ENCODE data around the gene CACNA1C.

The CACNA1C gene

DNA sequence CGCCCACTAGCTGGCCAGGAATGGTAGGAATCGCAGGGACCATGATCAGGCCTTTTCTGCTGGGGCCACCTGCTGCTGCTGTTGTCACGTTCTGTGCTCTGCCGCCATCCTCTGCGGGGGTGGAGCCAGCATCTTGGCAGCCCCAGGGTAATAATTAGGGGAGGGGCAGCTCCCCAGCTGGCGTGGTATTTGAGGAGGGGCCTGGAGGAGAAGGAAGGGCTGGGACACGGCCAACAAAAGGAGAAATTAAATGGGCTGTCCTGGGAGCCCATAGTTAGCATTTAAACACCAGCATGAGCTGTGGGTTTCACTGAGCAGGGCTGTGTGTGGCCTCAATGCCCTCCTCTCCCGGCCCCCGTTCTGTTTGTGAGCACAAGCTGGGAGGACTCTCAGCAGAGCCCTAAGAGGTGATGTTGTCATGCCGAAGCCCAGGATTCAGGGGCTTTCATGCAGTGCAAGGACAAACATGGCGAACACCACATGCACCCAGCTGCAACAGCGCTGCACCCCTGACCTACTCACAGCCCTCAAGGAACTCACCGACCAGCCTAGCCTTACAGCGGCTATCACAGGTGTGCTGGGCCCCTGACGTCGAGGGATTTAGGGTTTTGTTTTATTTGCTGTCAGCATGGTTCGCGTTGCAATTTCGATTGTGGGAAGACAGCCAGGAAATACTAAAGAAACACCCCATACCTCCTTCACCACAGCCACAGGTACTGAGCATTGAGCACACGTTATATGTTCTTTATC lies 324.3 kb downstream of the CACNA1C start:
- no peak for DNase-seq

DNA sequence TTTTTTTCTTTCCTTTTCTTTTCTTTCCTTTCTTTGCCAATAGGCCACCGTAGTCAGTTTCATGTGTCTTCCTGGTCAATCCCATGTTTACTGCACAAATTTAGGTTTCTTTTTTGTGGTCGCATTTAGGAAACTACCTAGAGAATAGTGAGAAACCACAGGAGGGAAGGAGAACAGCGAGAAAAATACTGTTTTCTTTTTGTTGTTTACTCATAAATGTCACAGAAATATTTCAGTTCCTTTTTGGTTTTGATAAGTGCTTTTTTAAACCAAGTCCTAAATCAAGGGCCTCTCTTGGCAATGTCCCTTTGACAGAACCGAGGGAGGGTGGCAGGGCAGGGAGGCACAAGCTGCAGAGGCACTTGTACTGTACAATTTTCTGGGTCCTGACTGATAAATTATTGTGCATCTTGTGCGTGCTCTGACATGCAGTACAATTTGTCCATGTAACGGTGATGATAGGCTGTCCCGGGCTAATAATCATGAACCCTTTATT lies 326.1 kb downstream of the CACNA1C start:
- no peak for DNase-seq

DNA sequence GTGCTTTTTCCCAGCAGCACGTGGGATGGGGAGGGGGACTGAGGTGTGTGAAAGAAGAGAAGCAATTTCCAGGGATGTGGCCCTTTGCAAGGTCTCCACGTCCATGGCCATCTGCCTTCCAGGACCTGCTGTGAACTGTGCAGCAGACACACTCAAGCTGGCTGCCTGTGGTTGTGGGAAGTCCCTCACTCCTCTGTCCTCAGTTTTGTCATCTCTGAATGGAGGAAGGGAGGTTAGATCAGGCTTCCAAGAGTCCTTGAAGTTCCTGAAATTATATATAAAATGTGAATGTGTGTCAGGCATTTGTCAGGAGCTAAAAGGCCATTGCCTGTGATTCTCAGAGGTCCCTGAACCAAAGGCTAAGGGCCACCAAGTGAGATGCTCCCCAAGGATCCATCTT lies 328.2 kb downstream of the CACNA1C start:
- peak; percentile 56 for DNase-seq

DNA sequence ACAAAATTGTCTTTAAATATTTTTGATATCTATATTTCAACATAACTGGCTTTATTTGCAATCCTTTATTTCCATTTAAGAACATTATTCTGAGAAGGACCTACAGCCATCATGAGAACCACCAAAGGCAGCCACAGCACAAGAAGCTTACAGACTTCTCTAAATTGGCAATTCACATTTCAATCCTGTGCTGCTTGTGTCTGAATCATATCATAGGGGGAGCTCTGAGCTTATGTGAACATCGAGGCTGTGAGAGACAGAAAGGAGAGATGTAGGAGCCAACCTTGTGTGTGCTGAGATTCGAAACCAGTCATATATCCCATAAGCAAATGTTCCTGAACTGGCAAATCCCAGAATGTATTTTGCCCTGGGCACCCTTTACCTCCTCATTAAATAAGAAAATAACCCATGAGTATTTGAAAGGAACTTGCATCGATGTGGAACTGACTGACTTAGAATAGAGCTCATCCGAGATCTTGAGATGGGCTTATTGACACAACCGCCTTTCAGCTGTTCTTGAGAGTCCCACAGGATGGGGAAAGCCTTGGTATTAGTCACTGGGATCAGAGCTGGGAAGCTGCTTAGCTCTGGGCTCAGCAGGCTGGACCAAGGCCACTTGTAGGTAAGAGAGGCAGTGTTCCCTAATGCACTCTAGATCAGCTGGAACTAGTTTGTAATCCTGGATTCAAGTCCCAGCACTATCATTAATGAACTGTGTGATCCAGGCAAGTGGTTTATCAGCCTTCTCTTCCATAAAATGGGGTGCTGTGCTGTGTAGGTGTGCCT lies 329.8 kb downstream of the CACNA1C start:
- no peak for DNase-seq

DNA sequence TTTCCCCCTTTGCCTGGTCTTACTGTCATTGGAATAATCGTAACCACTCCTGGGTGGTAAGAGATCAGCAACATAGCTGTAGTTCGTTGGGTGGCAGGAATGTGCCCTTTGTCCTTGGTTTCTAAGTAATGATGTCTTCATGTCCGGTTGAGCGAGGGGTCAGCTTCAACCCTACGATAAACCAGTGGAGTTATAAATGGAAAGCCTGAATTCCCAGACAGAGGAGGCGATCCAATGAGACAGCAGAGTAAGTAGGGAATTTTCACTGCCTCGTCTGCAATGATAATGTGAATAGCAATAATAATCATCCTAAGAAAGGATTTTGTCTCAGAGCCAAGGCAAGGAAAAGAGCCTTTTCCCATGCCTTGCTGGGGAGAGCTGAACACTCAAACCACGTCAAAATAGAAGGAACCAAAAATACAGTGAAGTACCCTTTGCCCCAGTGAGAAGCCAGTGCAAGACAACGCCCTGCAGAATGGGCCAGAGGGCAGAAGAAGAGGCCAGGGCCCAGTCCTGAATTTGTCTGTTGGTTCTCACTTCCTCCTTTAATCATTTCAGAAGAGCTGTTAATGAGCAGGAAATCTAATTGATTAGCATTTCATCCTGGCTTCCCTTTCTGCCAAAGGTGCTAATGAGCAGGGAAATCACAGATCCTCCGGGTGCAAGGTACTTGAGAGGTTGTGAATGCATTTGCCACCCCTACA lies 330.7 kb downstream of the CACNA1C start:
- no peak for DNase-seq

DNA sequence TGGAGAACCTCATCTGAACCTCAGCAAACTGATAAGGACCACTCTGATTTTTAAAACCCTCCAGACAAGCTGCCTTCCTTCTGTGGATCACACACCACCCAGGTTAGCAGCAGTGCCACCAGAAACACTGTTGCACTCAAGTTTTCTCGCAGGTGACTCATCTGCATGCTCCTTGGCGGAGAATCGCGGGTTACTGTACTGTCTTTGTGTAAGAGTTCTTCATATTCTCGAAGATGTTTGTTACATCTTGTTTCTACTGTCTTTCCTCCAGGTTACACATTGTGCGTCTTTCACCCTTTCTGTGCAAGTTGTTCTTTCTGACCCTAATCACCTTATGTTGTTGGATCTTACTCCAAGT lies 331.2 kb downstream of the CACNA1C start:
- DNase-seq = no peak

DNA sequence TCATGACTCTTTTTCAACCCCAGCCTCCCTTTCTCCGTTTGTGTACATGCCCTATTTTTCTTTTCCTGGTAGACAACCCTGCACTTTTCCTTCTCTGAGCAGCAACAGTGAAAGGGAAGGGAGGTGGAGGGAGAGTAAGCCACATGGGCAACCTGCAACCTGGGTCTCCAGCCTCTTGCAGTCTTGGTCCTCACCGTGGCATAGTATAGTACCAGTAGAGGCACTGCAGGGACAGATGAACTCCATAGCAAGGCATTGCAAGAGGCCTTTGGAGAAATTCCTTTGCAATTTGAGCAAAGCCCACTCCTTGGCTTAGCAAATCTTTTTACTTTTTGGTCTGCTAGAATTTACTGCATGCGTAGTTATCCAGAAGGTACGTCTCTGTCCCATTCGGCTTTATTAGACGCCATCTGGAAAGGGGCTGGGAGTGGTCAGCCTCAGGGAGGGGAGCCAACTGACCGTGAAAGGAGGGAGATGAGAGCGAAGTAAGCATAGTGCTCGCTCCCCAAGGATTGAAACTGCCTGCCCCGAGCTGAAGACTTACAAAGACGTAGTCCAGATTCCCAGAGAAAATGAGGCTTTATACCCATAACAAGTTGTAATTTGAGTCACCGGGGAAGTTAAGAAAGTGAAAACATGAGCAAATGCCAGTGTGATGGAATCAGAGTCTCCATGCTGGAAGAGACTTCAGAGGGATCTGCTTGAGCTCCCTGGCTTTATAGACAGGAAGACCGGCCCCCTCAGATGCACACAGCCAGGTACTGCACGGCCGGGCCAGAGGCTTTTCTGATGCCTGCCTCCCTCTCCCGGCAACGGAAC lies 332.0 kb downstream of the CACNA1C start:
- DNase-seq = no peak

DNA sequence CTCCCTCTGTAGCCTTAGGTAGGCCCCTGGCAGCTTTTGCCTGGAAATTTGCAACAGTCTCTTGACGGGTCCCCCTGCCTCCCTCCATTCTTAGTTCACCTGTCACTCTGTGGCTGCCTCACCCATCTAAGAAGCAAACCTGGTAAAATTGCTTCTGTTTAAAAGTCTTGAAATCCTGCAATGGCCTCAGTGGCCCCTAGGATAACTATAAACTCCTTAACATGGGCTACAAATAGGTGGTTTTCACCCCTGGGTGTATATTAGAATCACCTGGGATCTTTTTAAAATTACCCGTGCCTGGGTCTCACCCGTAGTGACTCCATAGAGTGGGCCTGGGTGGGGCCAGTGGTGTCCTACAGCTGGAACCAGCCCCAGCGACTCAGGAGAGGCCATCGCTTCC lies 332.7 kb downstream of the CACNA1C start:
- DNase-seq = no peak

DNA sequence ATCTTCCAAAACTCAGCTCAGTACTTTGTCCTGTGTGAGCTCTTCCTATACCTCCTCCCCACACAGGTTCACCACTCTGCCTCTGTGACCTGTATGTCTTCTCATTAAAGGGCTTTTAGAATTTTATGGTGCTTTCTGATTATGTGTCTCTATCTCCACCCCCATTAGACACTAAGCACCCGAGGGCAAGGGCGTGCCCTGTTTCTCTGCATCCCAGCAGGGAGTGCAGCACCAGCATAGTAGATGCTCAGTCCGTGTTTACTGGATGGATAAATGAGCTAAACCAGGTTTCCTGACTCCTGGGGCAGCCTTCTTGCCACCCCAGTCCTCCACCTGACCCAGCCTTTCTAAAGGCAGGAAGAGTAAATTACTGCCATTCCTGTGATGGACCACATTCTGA lies 333.8 kb downstream of the CACNA1C start:
- DNase-seq = no peak

DNA sequence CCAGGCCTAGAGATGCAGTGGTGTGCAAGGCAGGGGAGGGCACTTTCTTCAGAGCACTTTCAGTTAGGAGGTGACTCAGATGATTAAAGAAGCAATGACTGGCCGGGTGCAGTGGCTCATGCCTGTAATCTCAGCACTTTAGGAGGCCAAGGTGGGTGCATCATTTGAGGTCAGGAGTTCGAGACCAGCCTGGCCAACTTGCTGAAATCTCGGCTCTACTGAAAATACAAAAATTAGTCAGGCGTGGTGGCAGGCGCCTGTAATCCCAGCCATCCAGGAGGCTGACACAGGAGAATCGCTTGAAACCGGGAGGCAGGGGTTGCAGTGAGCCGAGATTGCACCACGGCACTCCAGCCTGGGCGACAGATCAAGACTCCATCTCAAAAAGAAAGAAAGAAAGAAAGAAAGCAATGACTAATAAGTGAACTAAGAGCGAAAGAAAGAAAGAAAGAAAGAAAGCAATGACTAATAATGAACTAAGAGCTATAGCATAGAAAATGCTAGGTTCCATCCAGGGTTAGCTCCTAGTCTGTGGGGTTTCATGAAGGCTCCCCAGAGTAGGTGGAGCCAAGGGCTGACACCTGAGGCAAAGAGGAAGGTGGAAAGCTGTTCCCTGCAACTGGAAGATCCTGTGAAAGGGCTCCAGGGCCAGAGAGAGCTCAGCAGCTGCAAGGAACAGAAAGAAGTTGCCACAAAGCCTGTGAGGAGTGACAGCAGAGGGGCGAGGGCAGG lies 334.5 kb downstream of the CACNA1C start:
- DNase-seq = no peak

DNA sequence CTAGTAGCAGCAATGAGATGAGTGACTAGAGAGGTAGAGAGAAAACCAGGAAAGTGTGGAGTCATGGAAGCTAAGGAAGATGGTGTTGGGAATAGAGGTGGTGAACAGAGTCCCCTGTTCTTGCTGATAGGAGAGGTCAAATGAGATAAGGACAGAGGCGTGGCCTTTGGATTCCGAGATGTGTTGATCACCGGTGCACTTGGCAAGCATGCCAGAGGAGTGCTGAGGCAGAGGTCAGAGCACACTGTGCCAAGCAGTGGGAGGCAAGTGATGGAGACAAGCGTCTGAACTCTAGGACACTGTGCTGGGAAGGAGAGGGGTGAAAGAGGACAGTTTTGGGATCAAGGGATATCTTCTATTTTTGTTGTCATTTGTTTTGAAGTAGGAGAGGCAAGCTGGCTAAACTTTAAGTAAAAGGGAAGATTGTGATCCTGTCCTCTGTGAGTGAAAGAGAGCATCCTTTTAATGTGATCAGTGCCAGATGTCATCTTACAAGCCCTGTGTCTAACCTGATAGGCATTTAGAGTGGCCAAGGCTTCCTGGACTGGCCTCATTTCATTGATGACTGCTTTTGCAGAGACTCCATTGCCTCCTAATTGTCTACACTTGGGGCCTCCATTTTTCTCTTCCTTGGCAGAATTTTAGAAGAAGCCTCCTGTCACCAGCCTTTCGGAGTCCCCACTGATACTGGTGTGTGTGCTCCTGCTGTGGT lies 336.4 kb downstream of the CACNA1C start:
- DNase-seq = no peak

DNA sequence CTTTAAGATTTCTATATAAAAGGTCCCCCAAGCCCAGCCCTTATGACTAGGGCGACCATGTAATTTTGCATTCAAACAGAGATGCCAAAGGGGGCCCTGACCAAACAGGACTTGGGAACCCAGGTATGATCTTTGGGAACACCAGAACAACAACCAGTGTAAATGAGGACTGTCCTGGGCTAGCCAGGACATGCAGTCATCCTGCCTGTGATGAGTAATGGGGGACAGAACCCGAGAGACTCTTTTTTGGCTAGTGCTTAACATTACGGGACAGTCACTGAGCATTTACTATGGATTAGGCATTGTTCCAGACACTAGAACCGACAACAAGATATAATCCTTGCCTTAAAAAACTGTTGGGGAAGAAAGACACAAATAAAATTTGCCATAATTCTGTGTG lies 337.3 kb downstream of the CACNA1C start:
- DNase-seq = no peak

DNA sequence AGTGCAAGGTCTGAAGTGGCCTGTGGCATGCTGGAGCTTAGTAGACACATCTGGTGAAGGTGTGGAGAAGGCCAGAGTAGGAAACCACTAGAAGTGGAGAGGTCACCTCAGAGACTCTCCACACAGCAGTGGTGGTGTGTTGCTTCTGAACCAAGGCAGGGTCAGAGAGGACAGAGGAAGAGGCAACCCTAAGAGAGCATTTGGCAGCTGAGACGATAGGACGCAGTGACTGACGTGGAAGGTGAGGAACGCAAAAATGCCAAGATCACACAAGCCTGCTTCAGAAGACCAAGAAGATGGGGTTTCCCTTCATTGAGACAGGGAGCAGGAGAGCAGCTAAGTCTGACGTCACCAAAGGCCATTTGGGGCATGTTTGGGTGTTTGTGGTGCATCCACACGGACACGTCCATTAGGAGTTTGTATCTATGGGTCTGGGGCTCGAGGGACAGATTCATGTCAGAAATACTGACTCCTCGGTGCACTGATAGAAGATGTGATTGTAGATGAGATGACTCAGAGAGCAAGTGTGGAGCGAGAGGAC lies 338.1 kb downstream of the CACNA1C start:
- no peak for DNase-seq

DNA sequence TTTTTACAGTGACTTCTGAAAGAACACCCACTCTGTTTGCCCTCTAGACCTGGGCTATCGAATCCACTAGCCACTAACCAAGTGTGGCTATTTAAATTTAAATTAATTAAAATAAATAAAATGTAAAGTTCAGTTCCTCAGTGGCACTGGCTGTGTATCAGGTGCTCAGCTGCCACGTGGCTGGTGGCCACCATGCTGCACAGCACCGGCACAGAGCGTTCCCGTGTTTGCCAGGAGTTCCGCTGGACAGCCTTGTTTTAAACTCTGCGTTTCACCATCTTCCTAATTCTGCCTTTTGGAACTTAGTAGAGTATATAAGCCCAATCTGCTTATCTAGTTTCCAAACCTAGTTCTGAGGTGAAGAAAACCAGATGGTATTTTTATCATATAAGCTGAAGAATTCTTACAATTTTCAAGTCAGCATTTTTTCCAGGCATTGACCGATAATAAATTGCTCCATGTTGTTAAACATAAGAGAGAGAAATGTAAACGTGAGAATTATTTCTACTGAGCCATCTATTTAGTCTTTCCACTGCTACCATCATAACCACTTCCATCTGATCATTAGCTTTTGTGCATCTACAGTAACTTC lies 339.0 kb downstream of the CACNA1C start:
- DNase-seq = no peak

DNA sequence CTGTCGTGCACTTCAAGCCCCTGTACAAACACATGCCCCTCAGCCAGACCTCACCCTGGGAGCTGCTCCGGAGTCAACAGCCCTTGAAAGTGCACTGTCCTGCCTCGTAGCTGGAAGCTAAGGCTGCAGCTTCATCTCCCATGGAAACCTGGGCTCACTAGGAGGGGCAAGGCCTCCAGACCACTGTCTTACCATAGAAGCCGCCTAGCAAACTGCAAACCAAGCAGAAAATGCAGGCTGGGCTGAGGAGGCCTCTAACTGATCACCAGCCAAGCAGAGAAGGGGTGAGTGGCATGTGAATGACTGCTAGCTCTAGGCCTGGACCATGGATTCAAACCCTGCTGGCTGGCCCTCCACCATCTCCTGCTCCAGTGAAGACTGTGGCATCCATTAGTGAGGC lies 340.2 kb downstream of the CACNA1C start:
- DNase-seq = no peak

DNA sequence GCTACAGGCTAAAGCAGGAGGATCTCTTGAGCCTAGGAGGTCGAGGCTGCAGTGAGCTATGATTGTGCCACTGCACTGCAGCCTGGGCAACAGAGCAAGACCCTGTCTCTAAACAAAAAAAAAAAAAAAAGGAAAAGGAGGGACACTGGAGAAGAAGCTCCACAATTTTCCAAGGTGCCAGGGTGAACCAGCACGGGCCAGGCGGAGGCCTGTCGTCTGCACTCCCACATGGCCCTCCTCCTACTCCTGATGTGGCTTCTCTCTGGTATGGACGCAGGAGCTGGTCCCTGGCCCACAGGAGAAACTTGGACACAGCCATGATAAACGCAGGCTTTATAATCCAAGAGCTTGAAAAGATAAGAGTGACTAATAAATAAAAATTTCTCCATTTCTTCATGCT lies 341.2 kb downstream of the CACNA1C start:
- no peak for DNase-seq

DNA sequence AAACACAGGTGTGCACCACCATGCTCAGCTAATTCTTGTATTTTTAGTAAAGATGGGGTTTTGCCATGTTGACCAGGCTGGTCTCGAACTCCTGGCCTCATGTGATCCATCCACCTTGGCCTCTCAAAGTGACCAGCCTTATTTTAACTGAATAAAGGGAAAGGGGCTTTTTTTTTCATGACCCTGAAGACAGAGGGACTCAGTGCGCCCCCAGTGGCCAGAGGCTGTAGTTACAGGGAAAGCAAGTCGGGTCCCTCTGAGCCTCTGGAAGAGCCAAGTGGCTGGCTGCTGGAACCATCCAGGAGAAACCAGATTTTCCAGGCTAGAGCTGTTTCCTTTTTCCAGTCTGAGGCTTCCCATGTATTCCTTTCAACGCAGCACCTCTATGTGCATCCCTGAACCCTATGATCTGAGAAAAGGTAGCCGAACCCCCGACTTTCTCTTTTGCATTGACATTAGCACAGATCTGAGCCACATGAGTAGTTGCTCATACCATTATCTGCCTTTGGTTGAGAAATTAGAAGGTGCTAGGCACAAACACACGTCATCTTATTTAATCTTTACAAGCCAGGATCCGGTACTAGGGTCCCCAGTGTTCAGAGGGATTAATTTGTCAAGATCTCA lies 342.7 kb downstream of the CACNA1C start:
- DNase-seq = peak; percentile 71

DNA sequence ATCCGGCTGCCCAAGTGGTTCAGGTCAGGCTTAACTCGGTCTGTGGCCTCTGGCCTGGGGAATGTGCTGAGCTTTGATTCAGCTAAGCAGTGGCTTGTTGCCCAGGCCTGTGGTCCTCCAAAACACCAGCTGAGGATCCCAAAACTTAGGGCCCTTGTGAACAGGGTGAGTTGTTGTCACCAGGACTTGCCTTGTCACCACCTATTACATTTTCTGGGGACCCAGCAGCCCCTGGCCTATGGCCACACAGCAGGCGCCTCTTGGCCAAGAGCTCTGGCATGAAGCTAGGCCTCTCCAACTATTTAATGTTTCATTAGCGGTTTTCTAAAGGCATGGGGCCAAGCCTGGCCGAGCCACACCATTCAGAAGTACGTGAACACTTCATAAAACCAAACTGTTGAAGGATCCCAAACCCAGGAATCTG lies 343.7 kb downstream of the CACNA1C start:
- no peak for DNase-seq

DNA sequence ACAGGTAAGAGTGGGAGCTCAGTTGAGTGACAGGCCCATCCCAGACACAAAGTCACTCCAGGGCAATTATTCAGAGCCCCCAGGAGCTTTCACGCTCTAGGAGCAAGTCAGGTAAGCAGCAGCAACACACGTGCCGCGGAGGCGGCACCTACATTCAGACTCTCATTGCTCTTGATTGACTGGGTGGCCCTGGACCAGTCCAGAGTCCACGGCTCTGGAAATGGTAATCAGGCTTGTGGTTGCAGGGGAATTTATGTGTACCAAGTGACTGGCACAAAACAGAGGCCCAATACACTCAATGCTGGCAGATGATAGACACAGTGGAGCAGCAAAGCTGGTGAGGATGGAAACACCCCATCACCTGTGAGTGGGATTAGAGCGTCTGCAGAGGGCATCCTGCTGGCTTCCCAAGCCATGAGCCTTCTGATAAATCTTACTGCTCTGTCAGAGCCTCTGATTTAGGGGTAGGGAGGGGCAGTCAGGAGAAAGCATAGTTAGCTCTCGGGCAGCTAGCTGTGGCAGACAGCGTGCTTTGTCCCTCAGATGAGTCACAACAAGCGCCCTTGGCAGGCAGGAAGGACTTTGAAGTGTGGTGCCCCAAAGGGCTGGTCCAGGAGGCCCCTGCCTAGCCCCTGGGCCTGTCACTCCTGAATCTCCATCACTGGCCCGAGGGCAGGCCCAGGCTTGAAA lies 344.7 kb downstream of the CACNA1C start:
- DNase-seq = no peak

DNA sequence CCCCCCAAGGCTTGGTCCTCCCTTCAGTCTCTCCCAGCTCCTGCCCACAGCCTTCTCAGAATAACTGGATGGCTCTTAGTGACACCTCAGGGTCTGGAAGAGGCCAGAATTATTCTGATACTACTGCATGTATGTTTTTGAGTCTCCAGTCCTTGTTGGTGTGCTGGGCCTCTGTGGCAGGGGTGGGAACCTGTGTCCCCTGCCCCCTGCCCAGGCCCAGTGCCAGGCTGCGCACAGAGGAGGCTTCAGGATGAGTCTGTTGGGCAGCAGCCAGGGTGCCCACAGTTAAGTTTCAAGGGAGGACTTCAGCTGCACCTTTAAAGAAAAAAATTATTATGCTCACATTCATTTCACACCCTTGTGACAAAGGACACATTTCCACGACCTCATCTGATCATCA lies 348.3 kb downstream of the CACNA1C start:
- DNase-seq = no peak
